CD4-positive, alpha-beta T cell treated with Interferon gamma for 1 hour (primary cell): ENCODE measurements around the gene KCMF1.
A peak's percentile ranks its signal among the peaks of the same experiment; 100 is the strongest.

ENCODE experiments used
- DNase-seq: peaks from one replicate; pipeline ENCODE4 v3.0.0-alpha.2; 2020

KCMF1 gene

DNA sequence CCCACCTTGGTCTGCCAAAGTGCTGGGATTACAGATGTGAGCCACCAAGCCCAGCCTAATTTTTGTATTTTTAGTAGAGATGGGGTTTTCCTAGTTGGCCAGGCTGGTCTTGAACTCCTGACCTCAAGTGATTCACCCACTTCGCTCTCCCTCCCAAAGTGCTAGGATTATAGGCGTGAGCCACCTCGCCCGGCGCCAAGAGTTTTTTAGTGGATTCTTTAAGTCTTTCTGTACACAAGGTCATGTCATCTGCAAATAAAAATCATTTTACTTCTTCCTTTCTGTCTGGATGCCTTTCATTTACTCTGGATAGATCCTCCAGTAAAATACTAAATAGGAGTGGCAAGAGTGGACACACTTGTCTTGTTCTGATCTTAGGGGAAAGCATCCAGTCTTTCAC lies 61.7 kb downstream of the KCMF1 start:
- DNase-seq: no peak

DNA sequence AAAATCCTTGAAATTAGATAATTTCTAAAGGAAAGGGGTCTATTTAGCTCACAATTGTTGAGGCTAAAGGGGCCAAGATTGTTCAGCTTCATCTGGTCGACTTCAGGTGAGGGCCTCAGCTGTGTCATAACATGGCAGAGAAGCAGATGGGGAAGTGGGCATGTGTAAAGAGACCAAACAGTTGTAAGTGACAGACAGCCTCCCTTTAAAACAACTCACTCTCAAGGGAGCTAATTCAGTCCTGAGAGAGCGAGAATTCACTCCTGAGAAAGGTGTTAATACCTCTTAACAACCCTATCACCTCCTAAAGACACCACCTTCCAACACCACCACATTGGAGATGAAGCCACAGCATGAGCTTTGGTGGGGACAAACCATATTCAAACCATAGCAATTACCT lies 62.4 kb downstream of the KCMF1 start:
- no peak for DNase-seq

DNA sequence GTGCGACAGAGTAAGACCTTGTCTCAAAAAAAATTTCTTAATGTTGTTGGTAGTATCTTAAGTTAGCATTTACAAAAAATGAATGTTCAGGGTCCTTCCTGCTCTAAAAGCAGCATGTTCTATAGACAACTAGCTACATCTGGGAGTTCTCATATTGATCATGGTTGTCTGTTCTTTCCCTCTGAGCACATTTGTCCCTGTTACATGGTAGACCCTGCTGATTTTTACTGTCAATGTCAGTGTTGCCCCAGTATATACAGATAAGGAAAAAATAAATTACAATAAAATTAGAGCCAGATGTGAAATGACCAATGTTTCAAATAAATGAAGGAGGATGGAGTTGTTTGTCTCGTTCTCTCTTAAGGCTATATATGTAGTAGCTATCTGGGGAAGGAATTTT lies 63.2 kb downstream of the KCMF1 start:
- DNase-seq: no peak

DNA sequence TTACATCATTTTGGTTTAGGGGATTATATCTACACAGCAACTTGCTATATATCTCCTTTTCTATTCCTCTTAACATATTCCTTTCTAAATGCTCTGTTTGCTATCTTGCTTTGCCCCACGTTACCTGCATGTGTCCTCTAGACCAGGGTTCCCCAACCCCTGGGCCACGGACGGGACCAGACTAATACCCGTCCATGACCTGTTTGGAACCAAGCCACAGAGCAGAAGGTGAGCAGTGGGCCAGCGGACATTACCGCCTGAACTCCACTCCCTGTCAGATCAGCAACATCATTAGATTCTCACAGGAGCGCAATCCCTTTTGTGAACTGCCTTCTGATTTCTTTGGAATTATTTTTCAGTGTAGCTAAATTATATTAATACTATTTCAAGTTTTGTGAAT lies 66.7 kb downstream of the KCMF1 start:
- no peak for DNase-seq

DNA sequence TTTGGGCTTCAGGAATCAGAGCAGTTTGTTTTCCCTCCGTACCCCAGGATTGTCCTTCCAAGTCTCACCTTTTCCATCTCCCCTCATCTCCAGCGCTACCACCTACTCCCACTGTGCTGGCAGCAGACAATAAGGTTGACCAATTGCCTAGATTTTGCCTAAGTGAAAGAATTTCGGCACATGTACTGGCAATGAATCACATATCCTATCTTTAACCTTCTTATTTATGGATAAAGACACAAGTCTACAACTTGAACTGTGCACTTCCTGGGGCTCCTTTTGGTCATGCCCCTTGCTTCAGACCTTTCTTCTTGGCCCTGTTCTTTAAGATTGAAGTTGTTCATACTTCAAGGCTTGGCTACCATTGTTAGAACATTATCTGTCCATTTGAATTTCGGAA lies 71.4 kb downstream of the KCMF1 start:
- DNase-seq: no peak

DNA sequence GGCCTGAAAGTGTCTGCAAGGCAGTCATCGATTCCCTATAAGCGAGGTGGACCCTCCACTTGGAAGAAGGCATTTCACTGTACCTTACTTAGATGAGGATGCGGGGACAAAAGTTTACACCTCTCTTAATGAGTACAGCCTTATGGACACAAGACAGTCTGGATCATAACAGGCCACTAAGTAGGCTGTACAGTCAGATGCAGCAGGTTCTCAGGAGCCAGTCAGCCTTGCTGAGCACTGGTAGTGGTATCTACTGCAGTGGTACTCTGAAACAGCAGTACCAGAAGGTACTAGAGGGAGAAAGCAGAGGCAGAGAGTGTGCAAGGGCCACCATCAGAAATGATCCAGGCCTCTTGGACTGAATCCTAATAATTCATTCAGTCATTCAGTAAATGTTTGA lies 77.6 kb downstream of the KCMF1 start:
- DNase-seq: no peak

DNA sequence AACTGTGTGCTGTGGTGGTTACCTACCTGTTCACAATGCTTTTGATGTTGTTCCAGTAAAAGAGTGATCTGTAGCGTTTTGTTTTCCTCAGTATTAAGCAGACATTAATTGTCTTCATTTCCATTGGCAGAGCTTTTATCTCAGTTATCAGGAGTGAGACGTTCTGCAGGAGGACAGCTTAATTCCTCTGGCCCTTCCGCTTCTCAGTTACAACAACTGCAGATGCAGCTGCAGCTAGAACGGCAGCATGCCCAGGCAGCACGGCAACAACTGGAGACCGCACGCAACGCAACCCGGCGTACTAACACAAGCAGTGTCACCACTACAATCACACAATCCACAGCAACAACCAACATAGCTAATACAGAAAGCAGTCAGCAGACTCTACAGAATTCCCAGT lies 78.3 kb downstream of the KCMF1 start:
- no peak for DNase-seq

DNA sequence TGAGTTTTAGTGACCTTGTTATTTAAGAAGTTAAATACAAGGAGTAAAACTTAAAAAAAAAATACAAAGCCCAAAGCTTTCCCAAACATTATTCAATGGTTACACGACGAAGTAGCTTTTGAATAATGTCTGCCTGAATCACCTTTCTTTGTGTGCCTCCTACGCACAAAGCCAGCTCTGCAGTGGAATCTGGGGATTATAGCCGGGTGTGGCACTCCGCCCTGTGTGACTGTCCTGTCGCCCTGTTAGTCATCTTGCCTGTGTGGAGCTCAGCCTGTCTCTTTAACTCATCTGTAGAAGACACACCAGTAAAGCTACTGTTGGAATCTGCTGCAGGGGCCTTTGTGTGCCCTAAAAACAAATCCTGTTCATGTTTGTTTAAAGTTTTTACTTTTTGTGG lies 82.8 kb downstream of the KCMF1 start:
- no peak for DNase-seq

DNA sequence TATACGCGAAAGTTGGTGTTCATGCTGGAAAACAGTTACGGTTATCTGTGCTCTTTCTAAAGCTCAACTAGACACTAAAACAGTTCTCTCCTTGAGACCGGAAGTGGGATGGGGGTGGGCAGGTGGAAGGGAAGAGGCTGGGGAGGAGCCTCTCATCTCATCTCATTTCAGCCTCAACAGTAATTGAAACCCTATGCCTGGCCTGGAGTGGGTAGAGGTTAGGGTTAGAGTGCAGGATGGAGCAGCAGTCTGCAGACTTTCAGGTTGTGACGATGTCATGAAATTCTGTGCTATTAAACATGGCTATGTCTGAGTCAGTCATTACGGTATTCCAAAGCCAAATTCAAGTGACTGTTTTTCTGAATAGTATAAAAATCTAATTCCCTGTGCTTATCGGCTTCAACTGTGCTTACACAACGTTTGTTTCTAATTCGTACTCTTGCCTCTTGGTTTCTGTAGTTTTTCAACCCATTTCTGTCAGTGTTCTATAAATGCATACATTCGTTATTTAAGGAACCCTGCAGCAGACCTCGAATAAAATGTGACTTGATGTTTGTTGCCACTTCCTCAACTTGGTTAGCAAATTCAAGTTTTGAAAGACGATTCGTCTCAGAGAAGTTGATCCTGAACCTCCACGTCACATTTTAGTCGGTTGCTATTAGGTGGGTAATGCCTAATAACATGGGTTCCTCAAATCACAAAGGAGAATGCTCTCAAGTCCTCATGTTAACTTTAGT lies 86.4 kb downstream of the KCMF1 start:
- no peak for DNase-seq

DNA sequence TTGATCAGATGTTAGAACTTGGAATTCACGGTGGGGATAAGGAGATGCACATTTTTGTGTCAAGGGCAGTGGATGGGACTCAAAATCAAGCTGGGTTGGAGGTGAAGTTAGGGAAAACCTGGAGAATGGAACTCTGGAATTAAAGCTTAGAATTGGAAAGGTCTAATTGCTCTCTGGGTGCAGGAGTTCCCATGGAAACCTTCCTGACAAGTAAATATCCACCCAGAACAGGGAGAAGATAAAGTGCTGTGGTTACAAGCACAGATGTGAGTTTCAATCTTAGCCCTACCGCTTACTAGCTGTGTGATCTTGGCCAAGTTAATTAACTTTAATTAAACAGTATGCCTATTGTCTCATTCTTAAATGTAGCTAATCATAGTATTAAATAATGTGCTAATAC lies 90.9 kb downstream of the KCMF1 start:
- no peak for DNase-seq

DNA sequence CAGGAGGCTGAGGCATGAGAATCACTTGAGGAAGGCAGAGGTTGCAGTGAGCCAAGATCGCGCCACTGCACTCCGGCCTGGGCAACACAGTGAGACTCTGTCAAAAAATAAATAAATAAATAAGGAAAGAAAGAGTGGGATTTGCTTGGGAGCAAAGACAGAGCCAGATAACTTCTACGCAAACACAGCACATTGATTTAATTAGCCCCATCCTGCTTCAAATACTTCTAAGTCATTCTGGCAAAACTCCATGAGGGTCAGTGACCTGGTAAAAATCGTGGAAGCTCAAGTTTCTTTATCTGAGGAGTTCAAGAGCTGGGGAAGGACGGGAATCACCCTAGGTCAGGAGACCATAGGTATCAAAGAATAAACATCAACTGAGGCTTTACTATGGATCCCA lies 91.6 kb downstream of the KCMF1 start:
- no peak for DNase-seq

DNA sequence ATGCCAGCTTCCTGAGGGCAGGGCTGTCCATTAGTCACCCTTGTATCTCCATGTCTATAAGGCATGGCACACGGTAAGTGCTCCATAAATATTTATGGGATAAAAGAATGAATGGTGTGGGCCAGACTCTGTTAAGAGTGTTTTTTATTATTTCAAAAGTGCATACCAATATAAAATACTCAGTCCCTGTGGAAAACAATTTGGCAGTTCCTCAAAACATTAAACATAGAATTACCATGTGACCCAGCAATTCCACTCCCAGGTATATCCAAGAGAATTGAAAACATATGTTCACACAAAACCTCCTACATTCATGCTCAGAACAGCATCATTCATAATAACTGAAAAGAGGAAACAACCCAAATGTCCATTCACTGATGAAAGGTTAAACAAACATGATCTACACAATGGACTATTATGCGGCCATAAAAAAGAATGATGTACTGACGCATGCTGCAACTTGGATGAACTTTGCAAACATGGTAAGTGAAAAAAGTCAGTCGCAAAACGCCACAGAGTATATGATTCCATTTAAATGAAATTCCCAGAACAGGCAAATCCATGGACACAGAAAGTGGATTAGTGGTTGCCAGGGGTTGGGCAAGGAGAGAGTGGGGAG lies 93.1 kb downstream of the KCMF1 start:
- DNase-seq: no peak

DNA sequence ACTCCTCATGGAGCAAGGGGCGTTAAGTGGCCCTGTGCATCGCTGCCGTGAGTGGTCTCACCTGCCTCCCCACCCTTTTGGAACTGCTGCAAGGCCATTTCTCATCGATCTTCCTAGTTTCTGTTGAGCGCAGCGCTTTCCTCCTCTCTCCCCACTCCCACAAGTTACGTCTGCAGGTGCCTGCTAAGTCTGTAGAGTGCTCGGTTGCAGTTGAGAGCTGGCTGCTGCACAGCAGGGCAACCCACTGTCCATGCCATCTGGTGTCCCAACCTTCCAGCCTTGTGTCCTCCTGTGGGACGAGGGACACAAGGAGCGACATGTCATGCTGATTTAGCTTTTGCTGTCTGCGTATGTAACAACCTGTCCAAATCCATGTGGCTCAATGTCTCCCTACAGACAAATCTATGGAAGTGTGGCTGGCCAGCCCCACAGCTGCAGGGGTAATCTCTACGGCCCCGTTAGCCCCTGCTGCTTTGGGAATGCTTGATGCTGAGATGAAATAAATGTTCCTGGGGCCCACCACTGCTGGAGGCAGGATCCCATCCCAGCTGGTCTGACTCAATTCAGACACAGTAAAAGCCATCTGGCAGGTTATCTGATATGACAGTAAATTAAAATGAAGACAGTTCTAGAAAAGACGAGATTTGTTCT lies 94.1 kb downstream of the KCMF1 start:
- DNase-seq: no peak

DNA sequence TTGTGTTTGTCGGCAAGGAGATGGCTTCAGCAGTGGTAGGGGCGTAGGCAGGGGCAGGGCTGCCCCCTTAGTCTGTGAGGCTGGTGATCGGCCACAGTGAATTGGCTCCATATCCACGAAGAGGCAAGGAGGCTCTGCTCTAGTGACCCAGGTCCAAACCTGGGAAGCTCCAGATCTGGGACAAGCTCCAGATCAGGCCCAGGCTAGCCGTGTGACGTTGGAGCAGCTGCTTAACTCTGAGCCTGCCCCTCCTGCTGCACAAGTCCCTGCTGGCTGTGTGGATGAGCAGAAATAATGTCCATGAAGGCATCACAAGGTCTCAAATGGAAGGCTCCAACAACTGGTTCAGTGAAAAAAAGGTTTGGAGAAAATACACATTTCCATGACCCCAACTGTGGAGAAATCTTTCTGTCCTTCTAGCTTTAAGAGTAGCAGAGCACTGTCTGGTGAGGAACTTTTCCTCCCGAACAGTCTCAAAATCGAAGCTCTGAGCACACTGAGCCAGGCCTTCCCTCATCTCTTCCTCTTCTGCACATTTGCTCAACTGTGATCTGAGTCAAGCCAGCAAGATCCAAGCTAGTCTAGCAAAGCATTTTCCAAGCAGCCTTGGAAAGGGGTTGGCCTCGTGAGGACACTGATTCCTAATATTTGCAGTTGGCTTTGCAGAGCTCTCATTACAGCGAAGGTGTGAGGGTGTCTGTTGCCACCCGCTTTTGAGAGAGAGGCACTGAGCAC lies 95.2 kb downstream of the KCMF1 start:
- DNase-seq: no peak

DNA sequence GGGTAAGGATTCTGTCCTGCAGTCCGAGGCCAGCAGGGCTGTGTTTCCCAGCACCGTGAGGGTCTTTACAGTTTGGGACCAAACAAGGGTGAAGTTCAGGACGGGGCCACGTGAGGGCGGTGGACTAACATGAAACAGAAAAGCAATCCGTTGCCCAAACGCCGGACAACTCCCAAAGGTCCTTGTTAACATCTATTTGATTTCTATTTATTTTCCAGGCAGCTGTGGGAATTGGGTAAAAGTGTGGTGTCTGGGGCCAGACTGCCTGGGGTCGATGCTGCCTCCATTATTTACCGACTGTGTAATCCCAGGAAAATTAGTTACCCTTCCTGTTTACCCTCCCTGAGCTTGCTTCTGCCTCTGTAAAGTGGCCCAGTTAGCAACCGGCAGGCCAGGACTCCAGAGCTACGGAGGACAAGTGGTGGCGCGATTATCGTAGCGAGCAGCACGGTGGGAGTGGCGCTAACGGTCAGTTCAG lies 96.0 kb downstream of the KCMF1 start:
- peak; percentile 34 for DNase-seq

DNA sequence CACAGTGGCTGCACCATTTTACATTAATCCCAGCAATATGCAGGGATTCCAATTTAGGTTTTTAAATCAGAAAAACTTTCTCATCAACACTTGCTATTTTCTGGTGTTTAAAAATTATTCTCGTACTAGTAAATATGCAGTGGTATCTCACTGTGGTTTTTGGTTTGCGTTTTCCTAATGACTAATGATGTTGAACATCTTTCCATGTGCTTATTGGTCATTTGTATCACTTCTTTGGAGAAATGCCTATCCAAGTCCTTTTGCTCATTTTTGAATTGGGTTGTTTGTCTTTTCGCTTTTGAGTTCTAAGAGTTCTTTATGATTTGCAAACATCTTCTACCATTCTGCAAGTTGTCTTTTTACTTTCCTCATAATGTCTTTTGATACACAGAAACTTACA lies 100.1 kb downstream of the KCMF1 start:
- no peak for DNase-seq

DNA sequence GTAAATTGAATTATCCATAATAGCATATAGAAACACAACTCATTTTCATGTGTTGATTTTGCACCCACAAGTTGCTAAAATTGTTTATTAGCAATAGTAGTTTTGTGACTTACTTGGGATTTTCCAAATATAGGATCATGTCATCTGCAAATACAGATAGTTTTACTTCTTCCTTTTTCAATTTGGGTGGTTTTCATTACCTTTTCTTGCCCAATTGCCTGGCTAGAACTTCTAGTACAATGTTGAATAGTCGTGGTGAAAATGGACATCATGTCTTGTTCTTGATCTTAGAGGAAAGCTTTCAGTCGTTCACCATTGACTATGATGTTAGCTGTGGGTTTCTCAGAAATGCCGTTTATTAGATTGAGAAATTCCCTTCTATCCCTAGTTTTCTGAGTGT lies 102.1 kb downstream of the KCMF1 start:
- no peak for DNase-seq

DNA sequence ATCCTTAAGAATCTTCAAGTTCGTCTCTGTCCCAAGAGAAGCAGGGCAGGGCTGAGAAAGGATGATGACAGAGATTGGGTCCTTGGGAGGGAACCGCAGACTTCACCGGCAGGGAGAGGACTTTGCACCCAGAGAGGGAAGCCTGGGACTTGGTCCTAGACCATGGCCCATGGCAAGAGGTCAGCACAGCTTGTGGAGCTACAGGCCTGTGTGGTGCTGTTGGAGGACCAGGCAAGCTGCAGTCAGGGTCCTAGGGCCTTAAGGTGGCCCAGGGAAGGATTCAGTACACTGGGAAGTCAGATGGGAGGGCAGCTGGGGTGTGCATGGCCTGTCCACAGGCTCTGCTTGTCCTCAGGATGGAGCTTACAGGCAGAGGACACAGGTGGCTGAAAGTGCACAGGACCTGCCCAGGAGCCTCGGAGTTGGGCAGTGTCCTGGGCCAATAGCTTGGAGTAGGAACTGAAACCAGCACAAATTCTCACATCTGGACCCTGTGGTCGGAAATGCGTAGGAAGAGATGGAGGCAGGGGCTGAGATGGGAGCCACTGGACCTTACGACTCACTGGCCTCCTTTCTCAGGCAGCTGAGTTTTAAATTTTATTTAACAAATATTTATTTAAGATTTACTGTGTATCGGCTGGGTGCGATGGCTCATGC lies 105.8 kb downstream of the KCMF1 start:
- no peak for DNase-seq

DNA sequence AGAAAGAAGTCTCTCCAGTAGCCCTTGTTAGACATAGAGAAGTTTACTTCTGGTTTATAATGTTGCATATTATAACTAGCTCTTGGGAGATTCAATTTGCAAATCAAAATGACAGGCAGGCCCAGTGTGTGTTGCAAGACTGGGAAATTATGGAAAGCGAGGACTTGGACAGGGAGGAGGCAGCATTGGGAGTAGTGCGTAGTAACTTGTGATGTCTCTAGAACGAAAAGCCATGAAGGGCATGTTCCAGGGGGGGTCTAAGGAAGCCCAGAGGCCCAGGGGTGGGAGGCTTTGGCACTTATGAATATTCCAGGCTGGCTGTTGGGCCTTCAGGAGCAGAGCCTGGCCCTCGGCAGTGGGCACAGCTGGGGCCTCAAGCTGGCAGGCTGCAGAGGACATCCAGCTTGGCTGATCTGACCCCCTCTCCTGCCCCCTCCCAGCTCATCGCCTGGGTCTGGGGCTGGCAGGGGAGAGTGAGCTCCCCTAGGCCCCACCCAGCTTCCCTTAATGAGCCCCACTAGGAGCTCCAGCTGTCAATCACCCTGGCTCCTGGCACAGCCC lies 107.0 kb downstream of the KCMF1 start:
- DNase-seq: no peak

DNA sequence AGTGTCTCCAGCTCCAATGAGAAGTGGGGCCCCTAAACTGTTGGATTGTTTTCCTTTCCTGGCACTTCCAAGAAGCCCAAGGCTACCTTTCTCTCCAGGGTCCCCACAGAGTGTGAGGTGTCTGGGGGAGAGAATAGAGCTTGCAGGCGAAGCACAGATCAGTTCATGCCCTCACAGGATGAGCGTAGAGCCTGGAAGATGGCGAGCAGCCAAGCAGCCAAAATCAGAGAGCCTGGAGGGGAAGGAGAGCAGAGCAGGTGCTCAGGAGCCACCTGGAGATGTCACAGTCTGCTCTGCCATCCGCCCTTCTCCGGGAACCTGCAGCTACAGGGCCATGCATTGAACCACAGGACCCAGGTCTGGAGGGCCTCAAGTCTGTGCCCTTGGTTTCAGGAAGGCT lies 107.6 kb downstream of the KCMF1 start:
- no peak for DNase-seq

DNA sequence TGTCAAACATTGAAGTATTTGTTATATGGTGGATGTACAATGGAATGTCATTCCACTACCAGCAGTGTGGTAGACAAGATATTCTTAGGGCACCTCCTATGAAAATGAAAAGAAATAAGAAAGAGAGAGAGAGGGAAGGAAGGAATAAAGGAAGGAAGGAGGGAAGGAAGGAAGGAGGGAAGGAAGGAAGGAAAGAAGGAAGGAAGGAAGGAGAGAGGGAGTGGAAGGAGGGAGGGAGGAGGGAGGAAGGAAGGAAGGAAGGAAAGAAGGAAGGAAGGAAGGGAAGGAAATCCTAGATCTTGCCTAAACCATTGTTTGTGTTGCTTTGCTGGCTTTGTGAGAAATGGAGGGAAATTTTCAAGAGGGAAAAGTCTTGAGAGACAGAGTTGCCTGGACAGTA lies 112.1 kb downstream of the KCMF1 start:
- no peak for DNase-seq

DNA sequence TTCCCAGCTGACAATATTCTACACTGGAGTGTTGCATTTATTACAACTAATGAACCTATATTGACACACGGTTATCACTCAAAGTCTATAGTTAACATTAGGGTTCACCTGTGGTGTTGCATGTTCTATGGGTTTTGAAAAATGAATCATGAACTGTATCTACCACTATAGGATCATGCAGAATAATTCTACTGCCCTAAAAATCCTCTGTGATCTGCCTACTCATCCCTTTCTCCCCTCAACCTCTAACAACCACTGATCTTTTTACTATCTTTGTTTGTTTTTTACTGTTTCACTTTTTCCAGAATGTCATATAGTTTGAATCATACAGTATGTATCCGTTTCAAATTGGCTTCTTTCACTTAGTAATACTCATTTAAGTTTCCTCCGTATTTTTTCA lies 114.6 kb downstream of the KCMF1 start:
- DNase-seq: no peak

DNA sequence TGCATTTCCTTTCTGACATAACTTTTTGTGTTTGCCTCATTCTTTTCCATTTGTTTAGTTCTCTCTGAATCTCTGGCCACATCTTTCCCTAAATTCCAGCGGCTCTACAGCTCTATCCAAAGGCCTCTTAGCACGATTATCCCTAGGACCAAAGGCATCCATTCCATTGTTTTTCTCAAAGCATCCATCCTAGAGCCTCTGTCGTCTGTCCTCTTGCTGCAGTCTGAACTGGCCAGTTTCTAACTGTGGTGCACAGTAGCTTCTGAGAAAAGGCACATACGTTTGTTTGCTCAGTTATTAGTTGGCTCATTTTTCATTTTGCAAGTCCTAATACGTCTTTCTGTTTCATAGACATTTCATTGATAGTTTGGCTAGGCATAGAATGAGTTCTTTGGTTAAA lies 116.6 kb downstream of the KCMF1 start:
- no peak for DNase-seq
